Activated CD8-positive, alpha-beta memory T cell treated with anti-CD3 and anti-CD28 coated beads, Interleukin-2, amount 50 U/mL, for 48 hours (primary cell): ENCODE results near the gene KCNA2.

Experiments
- DNase-seq: peaks from one replicate; pipeline ENCODE4 v3.0.0-alpha.2; 2020

Gene KCNA2

DNA sequence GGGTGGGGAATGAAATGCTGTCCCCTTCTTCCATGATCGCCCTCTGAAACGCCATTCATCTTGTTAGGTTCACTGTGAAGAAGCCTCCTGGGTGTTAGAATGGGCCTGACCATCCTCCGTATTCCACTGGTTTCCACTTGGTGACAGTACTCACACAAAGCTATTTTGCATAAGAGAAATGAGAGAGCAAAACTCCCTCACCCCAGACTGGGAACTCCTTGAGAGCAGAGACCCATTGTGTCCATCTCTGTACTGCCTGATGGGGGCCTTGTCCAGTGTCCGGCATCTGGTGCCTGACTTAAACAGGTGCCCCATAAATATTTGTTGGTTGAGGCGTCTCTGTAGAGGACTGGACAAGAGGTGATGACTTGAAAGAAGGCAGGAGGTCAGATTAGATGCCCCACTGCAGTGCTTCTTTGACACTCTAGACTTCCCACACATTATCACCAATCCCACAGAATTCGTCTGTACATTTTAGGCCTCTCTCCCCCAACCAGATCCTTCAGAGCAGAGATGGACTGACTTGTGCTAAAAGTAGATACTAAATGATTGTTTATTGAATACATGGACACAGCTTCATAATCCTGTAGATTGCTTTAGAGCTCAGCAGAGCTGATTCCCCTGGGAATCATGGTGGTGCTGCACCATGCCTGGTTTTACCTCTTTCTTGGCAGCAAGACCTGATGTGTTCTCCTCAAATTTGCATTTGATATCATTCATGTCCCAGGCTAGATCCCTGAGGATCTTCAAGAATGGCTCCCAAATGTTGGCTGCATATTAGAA is 22.4 kb upstream of the KCNA2 start:
- no peak for DNase-seq

GRCh38 chr1:110627764-110628163 is 21.6 kb upstream of the KCNA2 start:
- DNase-seq = no peak

DNA sequence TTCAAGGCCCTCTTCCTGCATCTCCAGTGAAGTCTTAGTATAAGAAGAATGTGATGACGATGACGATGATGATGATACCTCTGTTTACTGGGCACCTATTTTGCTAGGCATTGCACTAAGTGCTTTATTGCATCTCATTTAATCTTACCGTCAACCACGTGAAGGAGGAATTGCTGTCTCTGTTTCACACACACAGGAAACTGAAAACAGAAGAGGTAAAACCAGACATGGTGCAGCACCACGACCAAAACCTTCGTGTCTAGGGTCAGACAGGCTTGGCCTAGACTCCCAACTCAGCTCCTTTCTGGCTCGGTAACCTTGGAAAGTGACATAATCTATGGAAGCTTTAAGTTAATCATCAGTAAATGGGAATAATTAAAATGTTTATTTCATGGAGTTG is 20.7 kb upstream of the KCNA2 start:
- DNase-seq = peak; percentile 45

GRCh38 chr1:110620686-110621085 is 14.5 kb upstream of the KCNA2 start:
- DNase-seq = peak; percentile 44

- peak; percentile 56 for DNase-seq
Observed at GRCh38 chr1:110620250-110620615, 14.1 kb upstream of the KCNA2 start.

- DNase-seq = peak; percentile 98
Observed at GRCh38 chr1:110619412-110620249, 13.5 kb upstream of the KCNA2 start.

- DNase-seq = peak; percentile 46
Observed at GRCh38 chr1:110618668-110619067, 12.5 kb upstream of the KCNA2 start.

GRCh38 chr1:110617589-110617988 is 11.4 kb upstream of the KCNA2 start:
- peak; percentile 41 for DNase-seq

GRCh38 chr1:110617116-110617515 is 11.0 kb upstream of the KCNA2 start:
- peak; percentile 41 for DNase-seq

DNA sequence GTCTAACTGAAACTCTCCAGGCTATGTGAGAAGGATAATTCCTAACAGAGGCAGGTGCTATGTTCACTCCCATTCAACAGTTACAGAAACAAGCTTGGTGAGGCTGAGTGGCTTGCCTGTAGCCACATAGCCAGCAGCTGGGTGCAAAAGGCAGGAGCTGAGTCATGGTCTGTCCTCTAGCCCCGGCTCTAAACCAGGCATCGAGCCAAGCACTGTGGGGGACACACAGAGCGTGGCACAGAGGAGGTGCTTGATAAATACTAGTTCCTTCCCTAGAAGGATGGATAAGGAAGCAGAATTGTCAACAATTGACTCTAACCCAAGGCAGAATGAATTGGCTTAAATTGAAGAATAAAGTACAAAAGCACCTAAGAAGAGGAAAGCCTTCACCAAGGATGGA is 10.4 kb upstream of the KCNA2 start:
- peak; percentile 46 for DNase-seq

GRCh38 chr1:110615548-110616130 is 9.5 kb upstream of the KCNA2 start:
- peak; percentile 70 for DNase-seq

GRCh38 chr1:110612060-110612745 is 6.0 kb upstream of the KCNA2 start:
- peak; percentile 40 for DNase-seq

GRCh38 chr1:110610696-110611286 is 4.6 kb upstream of the KCNA2 start:
- peak; percentile 41 for DNase-seq

GRCh38 chr1:110610084-110610483 is 3.9 kb upstream of the KCNA2 start:
- DNase-seq = peak; percentile 50

DNA sequence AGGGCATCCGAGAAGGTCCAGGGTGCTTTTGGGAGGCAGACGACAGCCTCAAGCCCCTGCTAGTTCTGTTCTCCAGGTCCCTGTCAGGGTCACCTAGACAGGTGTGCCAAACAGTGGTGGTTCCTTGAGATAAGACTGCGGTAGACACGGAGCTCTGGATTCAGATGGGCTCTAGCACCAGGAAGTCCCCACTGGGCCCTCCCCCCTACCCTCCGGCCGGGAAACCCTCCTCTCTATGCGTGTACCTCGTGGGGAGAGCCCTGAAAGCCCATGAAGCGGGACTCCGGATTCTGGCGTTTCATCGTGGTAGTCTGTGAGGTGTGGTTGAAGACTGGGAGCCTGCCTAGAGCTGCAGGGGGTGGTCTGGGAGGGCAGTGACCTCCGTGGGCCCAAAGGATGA is 2.1 kb upstream of the KCNA2 start:
- peak; percentile 47 for DNase-seq

DNA sequence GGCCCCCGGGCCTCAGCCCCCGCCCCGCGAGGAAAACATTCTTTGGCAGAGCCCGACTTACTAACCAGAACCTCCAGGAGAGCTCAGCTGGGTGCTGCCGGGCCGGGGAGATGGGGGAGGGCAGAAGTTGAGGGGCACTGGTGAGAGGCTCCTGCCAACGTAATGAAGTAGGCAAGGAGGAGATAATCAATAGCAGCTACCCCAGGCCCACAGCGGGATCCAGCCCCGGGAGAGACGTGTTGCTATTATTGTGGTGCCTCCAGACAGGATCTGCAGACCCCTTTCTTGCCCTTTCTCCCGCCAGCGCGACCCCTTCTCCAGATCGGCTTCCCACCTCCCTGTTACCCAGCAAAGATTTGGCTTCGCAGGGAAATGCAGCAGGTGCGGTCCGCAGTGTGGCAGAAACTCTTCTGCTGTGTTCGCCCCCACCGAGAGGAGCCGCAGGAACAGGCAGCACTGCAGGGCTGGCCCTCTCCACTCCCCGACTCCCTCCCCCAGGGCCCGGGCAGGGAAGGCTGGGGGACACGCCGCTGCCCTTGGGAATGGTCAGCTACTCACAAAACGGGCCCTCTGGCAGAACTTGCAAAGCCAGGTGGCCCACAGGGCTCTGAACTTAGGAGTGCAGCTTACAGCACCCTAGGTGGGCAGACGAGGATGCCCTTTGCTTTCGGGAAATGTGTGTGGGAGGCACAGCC is 1.5 kb upstream of the KCNA2 start:
- DNase-seq = no peak

GRCh38 chr1:110606657-110607535 is 738 bp upstream of the KCNA2 start:
- peak; percentile 63 for DNase-seq

DNA sequence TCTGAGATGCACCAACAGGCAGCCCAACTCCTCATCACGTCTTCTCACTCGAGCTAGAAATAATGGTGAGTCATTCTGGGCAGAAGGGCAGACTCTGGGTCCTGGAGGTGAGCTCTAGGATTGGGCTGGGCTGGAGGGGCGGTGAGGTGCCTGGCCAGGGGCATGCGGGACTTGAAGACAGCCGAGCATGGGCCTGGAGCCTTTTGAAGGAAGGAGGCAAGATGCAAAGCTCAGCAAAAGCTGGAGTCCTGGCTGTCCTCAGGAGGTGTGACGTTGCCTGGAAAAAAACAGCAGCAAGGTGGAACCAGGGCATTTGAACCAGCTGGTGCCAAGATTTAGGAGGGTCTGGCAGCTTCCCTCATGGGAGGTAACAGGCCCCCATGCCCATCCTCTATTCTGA is 712 bp downstream of the KCNA2 start:
- no peak for DNase-seq

GRCh38 chr1:110604586-110605148 is 1.5 kb downstream of the KCNA2 start:
- DNase-seq = no peak

DNA sequence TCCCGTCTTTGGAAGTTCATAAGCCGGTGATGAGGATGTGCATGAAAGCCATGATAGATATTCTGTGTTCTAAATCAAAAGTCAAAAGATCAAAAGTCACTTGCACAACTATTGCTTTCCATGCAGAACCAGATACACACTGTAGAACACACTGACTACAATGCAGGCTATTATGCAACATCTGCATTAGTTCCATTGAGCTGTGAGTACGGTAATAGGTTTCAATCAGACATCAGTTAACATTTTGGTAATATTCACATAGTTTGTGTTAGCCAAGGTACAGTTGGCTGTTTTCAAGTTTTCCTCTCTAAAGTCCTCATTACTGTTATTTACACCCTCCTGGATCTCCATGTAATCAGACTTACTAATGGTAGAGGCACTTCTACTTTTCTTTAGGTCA is 3.1 kb downstream of the KCNA2 start:
- DNase-seq = no peak

DNA sequence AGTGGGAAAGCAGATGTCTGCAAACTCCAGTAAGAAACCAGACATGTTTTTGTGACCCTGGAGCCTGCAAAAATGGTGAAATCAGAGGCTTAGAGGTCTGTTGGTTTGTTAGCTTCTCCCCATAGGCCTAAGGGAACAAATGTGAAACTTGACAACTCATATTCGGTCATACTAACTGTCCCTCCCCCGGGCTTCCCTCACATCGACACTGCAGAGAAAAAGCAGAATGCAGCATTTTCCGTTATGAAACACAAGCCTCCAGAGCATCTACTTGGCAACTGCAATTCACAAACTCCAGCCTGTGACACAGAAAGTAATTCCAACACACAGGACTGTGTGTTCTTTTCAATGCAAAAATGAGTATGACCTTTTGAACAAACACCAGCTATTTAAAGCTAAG is 3.7 kb downstream of the KCNA2 start:
- DNase-seq = peak; percentile 34
